GM21390 (cell line): ENCODE data around the gene ACP1.

Experiments
- ATAC-seq: cut with Tn5 transposase; IDR thresholded peaks from one replicate; pipeline ENCODE4 v1.9.1; 2021; ENCODE audit not compliant: unreplicated experiment

ACP1 gene

DNA sequence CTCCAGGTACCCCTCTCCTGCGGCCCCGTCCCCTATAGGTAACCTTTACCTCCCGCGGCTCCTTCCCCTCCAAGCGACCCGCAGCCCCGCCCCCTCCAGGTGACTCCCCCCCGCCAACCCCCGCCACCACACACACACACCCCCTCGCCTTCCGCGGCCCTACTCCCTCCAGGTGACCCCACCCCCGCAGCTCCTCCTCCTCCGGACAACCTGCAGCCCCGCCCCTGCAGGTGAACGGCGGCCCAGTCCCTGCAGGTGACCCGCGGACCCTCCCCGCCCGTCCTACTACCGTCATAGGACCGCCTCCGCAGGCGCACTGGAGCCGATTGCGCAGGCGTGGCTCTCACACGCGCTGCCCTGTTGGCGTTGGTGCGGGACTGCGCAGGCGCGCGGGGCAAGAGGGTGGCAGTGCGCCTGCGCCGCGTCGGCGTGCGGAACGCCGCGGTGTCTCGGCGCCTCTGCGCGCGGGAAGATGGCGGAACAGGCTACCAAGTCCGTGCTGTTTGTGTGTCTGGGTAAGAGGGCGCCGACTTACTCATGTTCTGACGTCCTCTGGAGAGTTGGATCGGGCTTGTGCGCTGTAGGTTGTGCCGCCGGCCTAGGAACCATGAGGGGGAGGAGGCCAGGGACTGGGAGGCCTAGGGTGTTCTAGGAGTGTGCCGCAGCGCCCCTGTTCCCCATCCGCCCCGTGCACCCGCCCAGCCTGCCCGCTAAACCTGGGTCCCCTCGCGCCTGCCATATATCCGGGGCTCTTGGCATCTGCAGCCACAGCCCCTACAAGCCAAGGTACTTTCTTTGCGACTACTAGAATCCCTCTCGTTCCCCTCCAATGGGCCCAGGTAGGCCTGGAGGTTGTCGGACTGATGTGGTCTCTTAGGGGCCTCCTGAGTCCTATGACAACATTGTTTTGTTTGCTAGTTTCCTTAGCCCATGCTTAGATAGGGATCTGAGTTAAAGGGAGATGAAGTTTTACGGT is at the start of gene ACP1:
Gene ACP1, plus strand, starts transcription at position 455 of the 976 bp plus-strand sequence. Its CDS starts 18 bp downstream, at position 473.
- ATAC-seq = peak; percentile 85

DNA sequence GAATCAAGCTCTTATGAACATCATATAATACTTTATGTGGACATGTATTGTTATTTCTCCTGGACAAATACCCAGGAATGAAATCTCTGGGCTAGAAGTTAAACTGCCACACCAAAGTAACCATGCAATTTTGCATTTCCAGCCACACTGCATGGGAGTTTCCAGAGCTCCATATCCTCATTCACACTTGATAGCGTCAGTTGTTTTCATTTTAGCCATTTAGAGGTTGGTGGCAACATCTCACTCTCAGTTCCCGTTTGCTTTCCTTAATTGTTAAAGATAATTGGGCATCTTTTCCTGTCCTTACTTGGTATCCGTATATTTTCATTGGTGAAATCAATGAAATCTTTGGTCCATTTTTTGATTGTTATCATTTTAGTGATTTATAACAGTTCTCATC is 48.7 kb upstream of the ACP1 start:
- no peak for ATAC-seq

DNA sequence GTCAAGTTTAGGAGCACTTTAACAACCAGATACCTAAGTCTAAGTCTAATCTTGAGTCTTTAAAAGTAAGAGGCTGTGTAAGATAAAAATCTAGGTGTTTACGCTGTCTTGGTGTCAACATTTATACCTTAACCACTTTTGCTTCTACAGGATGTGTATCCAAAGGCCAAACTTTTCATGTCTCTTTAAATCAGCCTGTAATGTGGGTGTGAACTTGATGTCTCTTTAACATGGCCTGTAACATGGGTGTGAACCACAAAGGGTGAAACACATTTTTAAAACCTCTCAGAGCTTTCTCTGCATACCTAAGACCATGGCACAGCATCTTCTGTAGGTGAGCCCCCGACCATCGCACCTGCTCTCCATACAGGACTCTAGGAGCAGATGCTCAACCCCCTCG is 41.3 kb upstream of the ACP1 start:
- no peak for ATAC-seq

DNA sequence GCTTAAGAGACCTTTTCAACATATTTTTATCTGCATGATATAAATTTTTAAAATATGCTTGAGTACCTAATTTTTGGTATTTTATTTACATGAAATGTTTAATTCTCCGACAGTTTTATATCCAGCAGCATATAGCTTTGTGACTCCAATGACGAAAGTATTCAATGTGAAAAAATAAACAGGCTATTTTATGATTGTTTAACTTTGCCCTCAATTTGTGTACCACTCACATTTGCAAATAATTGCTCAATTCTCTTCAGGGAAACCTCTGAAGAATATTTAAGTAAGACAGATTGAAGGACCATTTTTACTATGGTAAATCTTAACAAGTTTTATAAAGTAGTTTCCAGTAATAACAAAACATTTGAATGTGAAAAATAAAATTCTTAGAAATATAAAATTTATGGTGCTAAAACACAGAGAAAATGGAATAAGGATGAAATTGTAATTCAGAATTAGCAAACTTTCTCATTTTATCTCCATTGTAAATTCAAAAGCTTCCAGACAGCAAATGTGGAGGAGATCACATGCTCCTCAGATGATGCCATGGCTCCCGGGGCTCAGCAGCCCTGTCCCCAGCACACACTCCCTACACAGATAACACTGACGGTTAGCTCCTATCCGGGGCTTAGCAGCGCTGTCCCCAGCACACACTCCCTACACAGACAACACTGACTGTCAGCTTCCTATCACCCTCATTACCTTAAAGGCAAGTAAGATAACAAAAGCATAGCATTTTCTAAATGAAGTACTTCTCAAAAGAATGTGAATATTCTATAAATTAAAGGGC is 40.6 kb upstream of the ACP1 start:
- ATAC-seq = no peak

DNA sequence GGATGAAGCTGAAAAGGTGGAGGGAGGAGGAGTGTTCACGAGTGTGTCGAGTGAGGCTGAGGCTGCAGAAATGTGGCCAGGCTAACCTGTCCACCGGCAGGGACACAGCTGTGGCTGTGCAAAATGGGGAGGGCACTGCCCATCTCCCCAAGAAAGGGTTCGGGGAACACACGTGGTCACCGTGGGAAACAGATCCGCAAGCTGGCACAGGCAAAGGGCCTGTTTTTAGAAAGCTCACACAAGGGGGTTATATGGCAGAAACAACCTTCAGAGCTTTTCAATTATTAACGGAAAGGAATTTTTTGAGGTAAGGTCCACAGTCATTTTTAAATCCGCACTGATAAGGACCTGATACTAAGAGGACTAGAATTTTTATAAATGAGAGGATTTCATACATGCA is 36.6 kb upstream of the ACP1 start:
- ATAC-seq = no peak

DNA sequence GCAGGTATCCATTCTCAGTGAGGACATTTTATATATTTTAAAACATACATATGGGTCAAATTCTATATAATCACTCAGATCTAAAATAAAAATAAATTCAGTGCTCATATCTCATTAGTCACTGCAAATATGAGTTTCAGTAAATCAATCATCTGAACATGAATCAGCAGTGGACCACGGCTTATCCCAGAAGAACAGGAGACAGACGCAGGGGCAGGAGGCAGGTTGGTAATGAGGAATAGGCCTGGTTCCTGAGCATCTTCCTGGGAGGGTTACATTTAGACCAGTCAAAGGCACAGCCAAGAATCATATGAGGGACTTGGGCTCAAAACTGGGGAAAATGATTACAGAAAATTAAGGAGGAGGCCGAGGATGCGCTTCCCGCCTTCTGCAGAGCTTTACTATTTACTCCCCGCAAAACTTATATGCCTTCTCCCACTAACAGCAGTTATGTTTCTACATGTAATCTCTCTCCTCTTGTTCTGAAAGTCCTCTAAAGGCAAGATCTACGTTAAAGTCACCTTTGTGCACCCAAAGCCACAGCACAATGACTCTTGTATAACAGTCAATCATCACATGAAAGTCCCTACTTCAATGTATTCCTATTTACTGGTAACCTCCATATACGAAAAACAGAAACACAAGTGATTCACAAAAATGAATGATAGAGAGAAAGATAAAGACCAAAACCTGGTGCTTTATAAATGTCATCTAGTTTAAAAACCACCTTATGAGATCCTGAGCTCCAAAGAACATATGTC is 36.0 kb upstream of the ACP1 start:
- no peak for ATAC-seq

DNA sequence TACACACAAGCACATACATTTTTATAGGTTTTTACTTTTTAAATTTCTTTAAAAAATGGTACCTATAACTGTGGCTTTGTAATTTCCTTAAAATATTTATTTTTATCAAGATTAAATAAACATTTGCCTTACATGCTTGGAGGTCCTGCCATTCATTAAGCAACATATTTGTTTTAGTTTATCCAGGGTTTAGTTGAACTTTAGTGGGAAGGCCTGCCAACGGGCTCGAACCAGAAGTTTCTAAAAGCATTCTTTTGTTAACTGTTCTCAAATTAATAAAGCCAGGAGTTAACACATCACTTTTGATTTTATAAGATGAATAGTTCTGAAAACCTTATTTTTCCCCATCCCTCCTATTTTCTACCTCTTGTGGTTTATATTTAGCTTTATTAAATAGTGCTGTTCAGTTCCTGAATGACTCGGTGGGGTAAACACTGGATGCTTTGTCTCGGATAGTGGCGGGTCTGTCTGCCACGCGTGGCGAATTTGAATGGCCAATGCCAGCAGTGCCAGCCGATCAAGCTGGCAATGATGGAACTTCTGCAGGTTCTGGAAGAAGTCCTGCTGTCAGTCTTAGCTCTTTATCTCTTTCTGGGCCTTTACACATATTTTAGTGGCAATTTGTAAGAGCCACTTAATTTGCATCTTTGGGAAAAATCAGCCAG is 33.1 kb upstream of the ACP1 start:
- no peak for ATAC-seq

DNA sequence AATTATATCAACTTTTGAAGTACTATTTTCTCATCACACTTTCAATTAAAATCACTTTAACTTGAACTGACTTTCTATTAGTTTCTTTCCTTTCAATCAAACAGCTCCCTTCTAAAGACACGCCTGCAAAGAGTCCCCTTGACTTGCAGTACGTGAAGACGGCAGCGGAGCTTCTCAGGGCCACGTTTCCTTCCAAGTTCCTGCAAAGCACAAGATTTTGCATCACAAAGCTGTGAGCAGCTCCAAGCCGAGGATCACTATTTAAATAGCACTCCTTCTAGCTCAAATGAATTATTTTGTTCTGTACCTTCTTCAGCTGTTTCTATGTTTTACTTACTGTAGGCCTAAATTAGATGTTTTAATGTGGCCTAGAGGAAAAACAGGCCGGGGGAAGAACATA is 31.7 kb upstream of the ACP1 start:
- ATAC-seq = no peak

DNA sequence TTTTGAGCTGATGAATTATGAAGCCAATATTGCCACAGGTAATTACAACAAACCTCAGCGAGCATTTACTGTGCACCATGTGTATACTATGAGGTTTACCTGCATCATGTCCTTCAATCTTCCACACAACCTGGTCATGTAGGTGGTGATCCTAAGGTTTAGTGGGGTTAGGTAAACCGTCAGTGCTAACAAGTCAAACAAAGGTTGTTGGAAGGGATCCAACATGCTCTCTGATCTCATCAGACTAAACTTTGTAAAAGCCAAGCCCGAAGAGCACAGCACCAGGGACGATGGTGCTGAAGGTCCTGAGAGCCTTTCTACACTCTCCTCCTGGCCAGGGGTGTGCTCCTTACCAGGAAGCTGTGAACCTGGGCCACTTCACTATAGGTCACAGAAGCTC is 30.3 kb upstream of the ACP1 start:
- no peak for ATAC-seq

DNA sequence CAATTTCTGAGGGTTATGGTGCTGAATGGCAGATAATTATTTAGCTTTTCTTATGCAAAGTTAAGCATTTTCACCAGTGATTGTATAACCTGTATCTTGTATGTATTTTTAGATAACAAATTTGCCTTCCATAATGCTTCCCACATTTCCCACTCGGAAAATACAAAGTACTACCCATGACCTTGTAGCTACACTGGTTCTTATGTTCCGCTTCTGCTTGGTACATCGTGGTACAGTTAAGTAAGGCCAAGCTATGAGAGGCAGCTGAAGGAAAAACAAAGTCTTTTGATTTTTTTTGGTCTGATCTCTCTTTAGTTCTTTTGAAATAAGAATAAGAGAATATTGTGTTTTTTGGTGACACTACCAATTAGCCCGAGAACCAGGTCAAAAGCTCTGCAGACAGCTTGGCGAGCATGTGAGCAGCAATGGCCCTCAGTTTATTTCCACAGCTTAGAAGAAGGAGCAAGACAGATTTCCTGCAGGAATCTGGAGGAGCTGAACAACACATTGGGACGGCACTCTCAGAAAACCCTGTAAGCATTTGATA is 27.7 kb upstream of the ACP1 start:
- no peak for ATAC-seq

DNA sequence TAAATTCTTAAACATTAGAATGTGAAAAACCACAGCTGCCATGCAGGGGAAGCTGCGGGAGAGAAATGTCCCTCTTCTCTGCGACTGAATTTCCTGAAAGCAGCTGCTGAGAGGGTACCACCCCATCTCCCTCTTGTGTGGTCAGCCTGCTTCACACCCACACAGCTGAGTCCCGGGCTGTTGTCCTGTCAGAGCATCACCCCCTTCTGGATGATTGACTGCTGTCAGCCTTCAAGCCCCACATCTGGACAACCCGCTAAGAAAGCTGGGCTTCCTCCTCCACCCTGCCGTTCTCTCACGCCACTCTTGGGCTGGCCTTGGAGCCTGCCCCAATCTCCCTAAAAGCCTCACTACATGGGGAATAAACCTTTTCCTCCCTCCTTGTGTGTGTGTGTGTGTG is 26.9 kb upstream of the ACP1 start:
- no peak for ATAC-seq

DNA sequence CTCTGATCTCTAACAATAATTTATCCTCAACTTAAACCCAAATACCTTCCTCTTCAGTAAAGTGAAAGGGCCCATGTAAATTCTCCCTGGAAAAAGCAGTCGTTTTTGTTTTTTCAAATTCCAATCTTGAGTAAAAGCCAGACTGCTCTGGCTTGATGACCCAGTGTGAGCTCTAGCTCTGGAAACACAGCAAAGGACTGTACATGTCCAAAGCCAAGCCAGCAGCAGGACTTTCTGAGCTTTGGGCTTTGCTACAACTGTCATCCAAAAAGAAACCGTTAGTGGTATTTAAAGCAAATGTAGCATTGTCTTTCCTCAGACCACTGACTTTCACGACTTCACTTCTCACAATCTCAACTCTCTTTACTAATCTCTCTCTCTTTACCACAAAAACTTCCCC is 26.3 kb upstream of the ACP1 start:
- no peak for ATAC-seq

DNA sequence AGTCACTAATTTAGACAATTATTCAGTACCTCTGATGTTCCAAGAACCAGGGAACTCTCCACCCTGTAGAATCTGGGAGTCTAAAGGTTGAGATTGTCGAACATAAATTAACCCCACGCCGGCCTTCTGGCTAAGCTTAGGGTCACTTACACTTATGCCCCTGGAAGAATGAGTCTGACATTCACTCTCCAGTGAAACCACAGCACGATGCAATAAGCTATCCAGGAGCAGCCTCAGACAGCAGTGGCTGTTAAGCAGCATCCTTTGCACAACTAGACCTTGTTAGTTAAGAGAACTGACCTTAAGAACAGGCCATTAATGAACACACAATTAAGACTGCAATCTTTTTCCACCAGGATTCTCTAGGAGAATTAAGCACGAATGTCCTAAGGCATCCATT is 25.9 kb upstream of the ACP1 start:
- ATAC-seq = no peak

DNA sequence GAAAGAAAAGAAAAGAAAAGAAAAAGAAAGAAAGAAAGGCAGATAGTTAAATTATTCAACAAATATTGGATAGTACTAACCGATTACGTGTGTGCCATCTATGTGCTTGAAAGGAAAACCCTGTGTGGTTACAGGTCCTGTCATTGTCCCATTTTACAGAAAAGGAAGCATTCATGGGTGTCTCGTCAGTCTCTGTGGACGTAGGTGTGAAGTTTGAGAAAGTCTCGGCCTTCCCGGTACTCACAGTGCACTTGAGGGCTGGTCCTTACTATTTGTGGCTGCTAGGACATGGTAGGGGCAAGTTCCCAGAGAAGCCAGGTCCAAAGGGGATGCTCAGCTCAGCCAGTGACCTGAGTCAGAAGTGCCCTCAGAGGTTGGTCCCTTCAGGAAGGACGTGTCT is 20.2 kb upstream of the ACP1 start:
- ATAC-seq = no peak

DNA sequence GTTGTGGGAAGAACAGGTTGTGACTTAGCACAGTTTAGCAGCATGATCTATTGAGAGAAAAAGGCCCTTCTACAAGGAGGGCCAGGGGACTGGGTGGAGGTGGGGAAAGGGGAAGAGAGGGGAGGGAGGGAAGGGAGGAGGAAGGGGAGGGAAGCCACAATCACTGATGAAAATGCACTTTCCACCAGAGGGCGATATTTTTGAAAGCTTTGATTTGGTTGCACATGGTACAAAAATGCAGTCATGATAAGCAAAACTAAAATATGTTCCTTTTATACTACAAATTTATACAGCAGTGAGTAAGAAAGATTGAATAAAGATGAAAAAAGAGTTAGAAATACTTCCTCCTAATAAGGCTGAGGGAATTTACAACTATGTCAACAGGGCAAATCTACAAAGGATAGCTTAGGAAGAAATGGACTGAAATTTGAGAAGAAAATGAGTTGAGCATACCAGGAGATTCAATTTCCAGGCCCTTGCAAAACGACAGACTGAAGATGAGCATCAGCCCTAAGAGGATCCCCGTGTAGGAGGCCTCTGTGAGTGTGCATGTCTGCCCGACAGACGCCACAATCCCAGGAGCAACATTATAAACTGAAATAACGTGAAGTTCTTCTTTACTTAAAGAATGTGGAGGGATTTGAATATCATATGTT is 18.1 kb upstream of the ACP1 start:
- ATAC-seq = peak; percentile 71

DNA sequence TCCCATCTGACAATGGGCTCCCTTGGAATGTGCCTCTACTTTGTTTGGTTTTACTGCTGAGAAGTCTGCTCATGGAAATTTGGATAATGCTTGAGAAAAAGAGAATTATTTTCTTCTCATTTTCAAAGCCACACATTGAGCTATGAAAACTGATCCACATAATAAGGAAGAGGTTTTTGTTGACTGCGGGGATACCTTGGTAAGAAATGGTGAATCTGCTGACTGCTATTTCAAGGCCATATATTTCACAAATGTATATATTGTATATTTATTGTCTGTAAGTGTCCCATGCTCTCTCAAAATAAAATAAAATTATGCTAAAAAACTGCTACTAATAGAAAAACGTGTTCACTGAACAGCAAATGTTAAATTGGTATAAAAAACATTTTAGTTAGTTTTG is 16.0 kb upstream of the ACP1 start:
- no peak for ATAC-seq

DNA sequence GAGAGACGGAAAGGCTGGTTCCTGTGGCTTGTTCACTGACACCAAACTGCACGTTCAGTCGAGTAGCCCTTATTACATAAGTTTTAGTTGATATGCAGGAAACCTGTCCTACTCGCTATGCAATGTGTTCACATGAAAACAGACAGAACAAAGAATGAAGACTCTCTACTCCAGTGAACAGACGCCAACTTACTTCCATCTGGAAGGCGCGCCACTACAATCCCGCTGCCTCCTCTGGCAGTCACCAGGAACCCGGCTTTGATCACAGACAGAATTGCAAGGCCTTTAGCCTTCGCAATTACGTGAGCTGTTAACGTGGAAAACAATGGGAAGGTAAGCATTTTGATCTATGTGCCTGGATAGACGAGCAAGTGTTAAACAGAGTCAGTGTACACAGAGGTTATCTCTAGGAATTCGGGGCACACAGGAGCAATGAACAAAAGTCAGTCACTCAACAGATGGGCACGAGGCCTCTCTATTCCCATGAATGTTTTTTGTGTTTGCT is 15.2 kb upstream of the ACP1 start:
- no peak for ATAC-seq

DNA sequence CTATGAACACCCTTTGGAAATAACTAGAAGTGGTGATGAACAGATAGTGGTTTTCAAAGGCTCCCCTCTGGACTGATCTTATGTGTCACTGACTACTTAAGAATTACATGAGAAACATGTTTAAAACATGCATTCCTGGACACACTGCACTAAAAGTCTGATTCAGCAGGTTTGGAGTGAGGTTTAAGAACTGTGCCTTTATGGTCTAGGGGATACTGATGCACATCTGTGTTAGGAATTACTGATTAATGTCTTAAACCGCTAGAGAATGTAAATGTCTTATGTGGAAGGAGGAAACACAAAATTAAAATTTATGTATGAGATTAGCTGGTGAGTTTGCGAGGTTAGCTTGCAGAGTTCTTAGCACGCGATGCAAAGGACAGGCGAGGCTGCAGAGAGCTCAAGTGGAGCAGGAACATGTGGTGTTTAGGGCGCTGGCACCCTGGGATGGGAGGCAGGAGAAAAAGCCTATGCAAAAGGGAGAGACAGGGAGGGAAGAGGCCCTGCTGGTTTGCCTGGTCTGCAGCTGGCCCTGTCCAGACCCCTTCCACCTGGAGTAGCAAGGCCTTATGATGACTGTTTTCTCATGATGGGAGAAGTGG is 12.6 kb upstream of the ACP1 start:
- ATAC-seq = no peak

DNA sequence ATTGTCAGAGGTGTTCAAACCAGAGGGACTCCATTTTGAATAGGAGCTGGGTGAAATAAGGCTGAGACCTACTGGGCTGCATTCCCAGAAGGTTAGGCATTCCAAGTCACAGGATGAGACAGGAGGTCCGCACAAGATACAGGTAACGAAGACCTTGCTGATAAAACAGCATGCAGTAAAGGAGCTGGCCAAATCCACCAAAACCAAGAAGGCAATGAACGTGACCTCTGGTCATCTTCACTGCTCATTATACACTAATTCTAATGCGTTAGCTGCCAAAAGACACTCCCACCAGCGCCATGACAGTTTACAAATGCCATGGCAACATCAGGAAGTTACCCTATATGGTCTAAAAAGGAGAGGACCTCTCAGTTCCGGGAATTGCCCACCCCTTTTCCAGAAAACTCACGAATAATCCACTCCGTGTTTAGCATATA is 11.5 kb upstream of the ACP1 start:
- ATAC-seq = no peak
